HCT116 (cell line): Measurements from ENCODE around the gene PRKAA2. TPM values are rescaled to one million over a fixed set of nuclear protein-coding genes. Genes with fewer than 3 reads are reported as not detected.

Experiments used
- ATAC-seq: fragments of 200-7000 bp; cut with Tn5 transposase; 2 replicates; pipeline ENCODE4 v1.9.1; 2020; ENCODE audit warnings: mild to moderate bottlenecking, moderate library complexity
- BruUV-seq: library from RNA; stranded (reverse); fragments of 400-500 nt; replicated peaks from 2 replicates; lab custom pipeline; 2021; lab: Mats Ljungman, UMichigan
- CTCF ChIA-PET: fragments of 300-600 bp; sonication (Branson Sonifier 250); formaldehyde crosslinking; loops from one replicate; lab custom pipeline; 2021; ENCODE audit warnings: antibody characterized with exemption; lab: Charles Lee
- POLR2A ChIA-PET: fragments of 300-600, 350-600 bp; sonication (Branson Sonifier 250); formaldehyde crosslinking; loops from one replicate; lab custom pipeline; 2021; ENCODE audit warnings: antibody characterized with exemption; lab: Charles Lee
- RAD21 ChIA-PET, 2 experiments: fragments of 300-600 bp; sonication (Branson Sonifier 250); formaldehyde crosslinking; loops; one replicate each; lab custom pipeline; 2023; ENCODE audit warnings: low total read pairs in 2 of 2; ENCODE audit not compliant: uncharacterized antibody in 2 of 2, unreplicated experiment in 2 of 2, low non-redundant PET in 1 of 2; lab: Charles Lee
- DNase-seq: peaks from one replicate; pipeline ENCODE4 v3.0.0-alpha.2; 2010; ENCODE audit warnings: low read depth, low spot score
- H2AFZ ChIP-seq: fragments of 200-600 bp; shearing (Covaris generic), sonication (generic); 2 replicates; pipeline ENCODE4 v1.6.1; 2017; ENCODE audit warnings: low read depth, mixed run types, mixed read lengths, antibody characterized with exemption, low read length; ENCODE audit not compliant: poor library complexity, severe bottlenecking
- H3K27ac ChIP-seq: 2 replicates; pipeline ENCODE4 v1.5.1; 2012; ENCODE audit warnings: low read depth, low read length
- H3K27me3 ChIP-seq: fragments of 200-600 bp; sonication (generic); 2 replicates; pipeline ENCODE4 v1.6.1; 2016; ENCODE audit warnings: mixed run types, low read length, mixed read lengths; ENCODE audit not compliant: insufficient read depth
- H3K36me3 ChIP-seq, 2 experiments: fragments of 200-500 bp in 1 of 2; fragments of 200-600 bp in 1 of 2; sonication (Bioruptor generic) in 1 of 2; sonication (generic) in 1 of 2; 2 replicates each; pipeline versions ENCODE4 v1.5.1 to v1.6.1; 2014 to 2016; ENCODE audit warnings: low read length in 2 of 2, inconsistent platforms in 1 of 2, mixed read lengths in 1 of 2, mixed run types in 1 of 2; ENCODE audit not compliant: insufficient read depth in 2 of 2, control insufficient read depth in 1 of 2
- H3K4me1 ChIP-seq, 2 experiments: fragments of 200-600 bp in 1 of 2; sonication (generic) in 1 of 2; 2 replicates each; pipeline versions ENCODE4 v1.5.1 to v1.6.1; 2012 to 2017; ENCODE audit warnings: low read length in 2 of 2, inconsistent platforms in 1 of 2, mild to moderate bottlenecking in 1 of 2, mixed read lengths in 1 of 2, mixed run types in 1 of 2, moderate library complexity in 1 of 2; ENCODE audit not compliant: insufficient read depth in 2 of 2, control insufficient read depth in 1 of 2
- H3K4me2 ChIP-seq: fragments of 200-600 bp; sonication (generic); 2 replicates; pipeline ENCODE4 v1.6.1; 2017; ENCODE audit warnings: mixed run types, low read length, mixed read lengths
- H3K4me3 ChIP-seq, 2 experiments: fragments of 200-600 bp in 1 of 2; sonication (generic) in 1 of 2; replicated peaks in 1 of 2; 2 replicates each; pipeline ENCODE4 v1.5.1; 2011 to 2016; ENCODE audit warnings: low read length in 2 of 2, control low read depth in 1 of 2, low read depth in 1 of 2, mild to moderate bottlenecking in 1 of 2, mixed read lengths in 1 of 2, mixed run types in 1 of 2
- H3K79me2 ChIP-seq: fragments of 200-600 bp; sonication (generic); 2 replicates; pipeline ENCODE4 v1.6.1; 2017; ENCODE audit warnings: mild to moderate bottlenecking, mixed run types, low read length, moderate library complexity, mixed read lengths; ENCODE audit not compliant: insufficient read depth
- H3K9ac ChIP-seq: fragments of 200-600 bp; sonication (generic); 2 replicates; pipeline ENCODE4 v1.6.1; 2016; ENCODE audit warnings: low read length, mixed read lengths
- H3K9me2 ChIP-seq: fragments of 200-600 bp; sonication (generic), shearing (Covaris generic); 2 replicates; pipeline ENCODE4 v1.6.1; 2017; ENCODE audit warnings: mixed run types, mild to moderate bottlenecking, moderate library complexity; ENCODE audit not compliant: insufficient read depth
- H3K9me3 ChIP-seq, 2 experiments: fragments of 200-500 bp in 1 of 2; fragments of 200-600 bp in 1 of 2; sonication (Bioruptor generic) in 1 of 2; sonication (generic) in 1 of 2; 2 replicates each; pipeline ENCODE4 v1.6.1; 2014 to 2017; ENCODE audit warnings: low read length in 2 of 2, mixed read lengths in 2 of 2, inconsistent platforms in 1 of 2, low read depth in 1 of 2, mild to moderate bottlenecking in 1 of 2, mixed run types in 1 of 2, moderate library complexity in 1 of 2; ENCODE audit not compliant: control insufficient read depth in 1 of 2, insufficient read depth in 1 of 2
- H4K20me1 ChIP-seq: fragments of 200-600 bp; sonication (generic), shearing (Covaris generic); 2 replicates; pipeline ENCODE4 v1.6.1; 2017; ENCODE audit warnings: mixed run types, mild to moderate bottlenecking, moderate library complexity; ENCODE audit not compliant: insufficient read depth
- CBX3 ChIP-seq: IDR thresholded peaks from 2 replicates; pipeline ENCODE4 v1.6.1; 2012; ENCODE audit warnings: low read depth
- CTCF ChIP-seq, 3 experiments: fragments of 200-600 bp in 1 of 3; sonication (generic) in 1 of 3; IDR thresholded peaks in 2 of 3; conservative IDR thresholded peaks in 1 of 3; 2 replicates each; pipeline ENCODE4 v1.5.1; 2012 to 2017; ENCODE audit warnings: low read depth in 2 of 3, low read length in 2 of 3, antibody characterized with exemption in 1 of 3, borderline replicate concordance in 1 of 3, control low read depth in 1 of 3, mild to moderate bottlenecking in 1 of 3, mixed read lengths in 1 of 3, mixed run types in 1 of 3, moderate library complexity in 1 of 3; ENCODE audit not compliant: insufficient read depth in 1 of 3
- ELF1 ChIP-seq: IDR thresholded peaks from 2 replicates; pipeline ENCODE4 v1.6.1; 2012; ENCODE audit warnings: low read depth, borderline replicate concordance
- FOSL1 ChIP-seq: IDR thresholded peaks from 2 replicates; pipeline ENCODE4 v1.6.1; 2012; ENCODE audit warnings: low read depth
- JUND ChIP-seq: IDR thresholded peaks from 2 replicates; pipeline ENCODE4 v1.6.1; 2012
- POLR2A ChIP-seq: IDR thresholded peaks from 2 replicates; pipeline ENCODE4 v1.7.0; 2011; ENCODE audit warnings: borderline replicate concordance; ENCODE audit not compliant: insufficient read depth, insufficient read length; ENCODE audit errors: extremely low read depth
- REST ChIP-seq: IDR thresholded peaks from 2 replicates; pipeline ENCODE4 v1.6.1; 2012; ENCODE audit warnings: low read depth
- intact Hi-C: fragments of 100-400 bp; cut with micrococcal nuclease; formaldehyde crosslinking; loops from 2 replicates; pipeline ENCODE4 v1.10.0; 2022
- total RNA-seq: library from RNA; stranded (reverse); gene quantifications from one replicate; pipeline ENCODE4 v1.2.1, GENCODE V29; 2021; ENCODE audit not compliant: unreplicated experiment

The PRKAA2 gene
- total RNA-seq, 1 experiment from 2014 or later: 1.6 TPM

- TF ChIP-seq ELF1 (no peak), CBX3 (no peak), POLR2A (no peak), REST (no peak)
Observed at GRCh38 chr1:56683569-56683968, 38.5 kb downstream of the PRKAA2 start (continued).

DNA sequence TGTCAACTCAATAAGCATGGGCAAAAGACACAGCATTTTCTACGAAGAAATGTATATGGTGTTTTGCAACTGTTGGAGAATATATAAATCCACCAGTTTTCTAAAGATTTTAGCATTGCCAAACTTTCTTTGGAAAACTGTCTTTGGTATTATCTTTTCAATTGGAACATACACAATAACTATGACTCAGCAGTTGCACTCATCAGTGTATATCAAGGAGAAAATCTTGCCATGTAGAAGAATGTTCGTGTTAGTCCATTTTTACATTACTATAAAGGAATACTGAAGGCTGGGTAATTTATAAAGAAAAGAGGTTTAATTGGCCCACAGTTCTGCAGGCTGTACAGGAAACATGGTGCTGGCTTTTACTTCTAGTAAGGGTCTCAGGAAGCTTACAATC lies 41.1 kb downstream of the PRKAA2 start:
- RAD21 ChIA-PET: no interaction called here
- ATAC-seq: no peak
- no peak overlapping the region for H3K27ac ChIP-seq

More for the DNA sequence above, 41.1 kb downstream of the PRKAA2 start:
- Histone ChIP-seq H2AFZ (no peak overlapping the region), H3K9me2 (no peaks in the 10 kb centered on the region), H3K9me3 (no peaks in the 10 kb centered on the region), H3K36me3 (no peaks in the 10 kb centered on the region), H3K4me1 (peaks cover 14 to 18% of the 10 kb centered on the region in 2 experiments), H3K9ac (no peak overlapping the region), H3K4me2 (no peak overlapping the region)
- CTCF ChIA-PET: no interaction called here
- POLR2A ChIA-PET: no interaction called here
- TF ChIP-seq ELF1 (no peak), CTCF (IDR thresholded peaks at IDR 0.05 in 2 of 3, conservative IDR thresholded peaks at IDR 0.05 in 1 of 3; ENCODE audit: borderline replicate concordance in 1 of 3, insufficient read depth in 1 of 3, low read depth in 2 of 3, low read length in 2 of 3) (no peak), REST (no peak), JUND (no peak), FOSL1 (no peak)
- TF ChIP-seq, all 23 proteins: peak for 0
- no TSS peak for BruUV-seq
- intact Hi-C loops: no loop called here
- no peaks in the 10 kb centered on the region for H4K20me1 ChIP-seq
- H3K4me3 ChIP-seq: no peak overlapping the region
- no peaks in the 10 kb centered on the region for H3K79me2 ChIP-seq
- peaks cover 57% of the 10 kb centered on the region for H3K27me3 ChIP-seq
- no peak for DNase-seq
